ENCODE data around the gene CSK.

The CSK gene

DNA sequence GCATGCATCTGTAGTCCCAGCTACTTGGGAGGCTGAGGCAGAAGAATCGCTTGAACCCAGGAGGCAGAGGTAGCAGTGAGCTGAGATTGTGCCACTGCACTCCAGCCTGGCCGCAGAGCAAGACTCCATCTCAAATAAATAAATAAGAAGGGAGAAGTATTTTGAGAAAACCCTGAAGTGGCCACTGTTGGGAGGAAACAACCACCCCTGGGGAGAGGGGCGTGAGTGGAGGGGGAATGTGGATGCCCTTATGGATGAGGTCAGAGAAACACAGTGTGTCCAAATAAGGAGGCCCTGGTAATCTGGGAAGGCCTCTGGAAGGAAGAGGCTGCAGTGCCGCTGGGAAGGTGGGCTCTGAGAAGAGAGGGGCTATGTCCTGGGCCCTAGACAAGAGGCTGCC lies 40.4 kb downstream of the CSK start:
- DNase-seq: no peak

DNA sequence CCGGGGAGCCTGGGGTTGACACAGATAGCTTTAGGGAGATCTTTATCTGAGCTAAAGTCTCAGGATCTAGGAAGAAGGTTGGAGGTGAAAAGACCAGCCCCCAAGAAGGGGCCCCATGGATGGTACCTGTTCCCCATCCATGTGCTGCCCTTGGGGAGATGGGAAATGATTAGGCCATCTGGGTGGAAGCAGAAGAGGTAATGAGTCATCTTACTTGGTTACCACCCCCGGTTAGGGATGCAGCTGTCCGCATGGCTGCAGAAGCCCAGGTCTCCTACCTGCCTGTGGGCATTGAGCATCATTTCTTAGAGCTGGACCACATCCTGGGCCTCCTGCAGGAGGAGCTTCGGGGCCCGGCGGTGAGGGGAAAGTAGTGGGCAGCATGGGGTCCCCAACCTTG lies 41.4 kb downstream of the CSK start:
- DNase-seq: no peak

DNA sequence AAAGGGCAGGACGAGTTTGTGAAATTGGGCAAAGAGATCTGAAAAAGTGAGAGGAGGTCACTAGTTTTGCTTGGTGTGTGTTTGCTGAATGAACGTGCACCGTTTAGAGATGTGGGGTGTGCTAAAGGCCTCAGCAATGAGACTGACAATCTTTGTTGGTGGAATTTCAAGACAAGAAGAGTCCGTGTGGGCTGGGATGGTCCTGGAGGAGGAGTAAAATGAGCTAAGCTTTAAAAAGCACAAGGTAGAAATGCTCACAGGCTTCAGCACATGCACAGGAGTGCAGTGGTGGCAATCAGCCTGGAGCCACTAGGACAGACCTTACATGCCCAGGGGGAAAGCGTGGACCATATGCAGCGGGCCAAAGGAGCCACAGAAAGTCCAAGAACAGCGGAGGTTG lies 43.1 kb downstream of the CSK start:
- DNase-seq: no peak

DNA sequence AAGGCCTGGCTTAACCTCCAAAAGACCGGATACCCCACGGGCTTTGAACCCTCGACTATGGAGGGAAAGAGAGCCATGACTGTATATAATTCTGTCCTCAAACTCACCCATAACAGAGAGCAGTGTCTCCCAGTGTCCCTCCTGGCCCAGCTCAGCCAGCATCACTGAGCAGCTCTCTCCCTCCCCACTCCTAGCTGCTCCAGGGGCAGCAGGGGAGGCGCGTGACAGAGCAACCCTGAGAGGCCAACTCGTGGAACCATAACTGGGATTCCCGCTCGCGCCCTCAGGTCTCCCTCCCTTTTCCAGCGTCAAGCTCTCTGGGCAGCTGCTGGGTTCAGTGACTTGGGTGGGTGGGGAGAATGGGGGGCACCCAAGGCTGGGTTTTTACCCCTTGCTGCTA lies 44.0 kb downstream of the CSK start:
- DNase-seq: no peak

DNA sequence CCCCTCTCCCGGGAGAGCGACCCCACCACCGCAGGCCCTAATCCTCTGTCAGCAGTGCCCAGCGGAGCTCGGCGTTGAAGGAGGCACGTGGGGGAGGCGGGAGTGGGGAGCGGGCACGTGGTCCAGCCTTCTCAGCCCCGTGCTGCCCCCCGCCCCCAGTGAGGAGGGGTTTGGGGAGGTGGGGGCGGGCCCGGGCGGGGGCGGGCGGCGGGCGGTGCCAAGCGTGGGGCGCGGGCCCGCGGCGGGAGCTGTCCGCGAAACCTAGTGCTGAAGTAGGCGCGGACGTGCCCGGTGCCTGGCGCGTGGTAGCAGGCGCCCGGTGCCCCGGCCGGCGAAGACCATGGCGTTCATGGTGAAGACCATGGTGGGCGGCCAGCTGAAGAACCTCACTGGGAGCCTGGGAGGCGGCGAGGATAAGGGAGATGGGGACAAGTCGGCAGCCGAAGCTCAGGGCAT lies 44.5 kb downstream of the CSK start, which contains the start of gene CPLX3:
CPLX3 (plus strand) TSS at position 264 of the 456 bp plus-strand sequence; CDS start at position 341, 77 bp downstream.
- DNase-seq: peak in 9 of 58 donors; percentile 14 to 32 (median 23)

GRCh38 chr15:74826921-74827320 lies 45.0 kb downstream of the CSK start:
- no peak for DNase-seq

GRCh38 chr15:74827614-74828013 lies 45.7 kb downstream of the CSK start:
- DNase-seq: no peak

DNA sequence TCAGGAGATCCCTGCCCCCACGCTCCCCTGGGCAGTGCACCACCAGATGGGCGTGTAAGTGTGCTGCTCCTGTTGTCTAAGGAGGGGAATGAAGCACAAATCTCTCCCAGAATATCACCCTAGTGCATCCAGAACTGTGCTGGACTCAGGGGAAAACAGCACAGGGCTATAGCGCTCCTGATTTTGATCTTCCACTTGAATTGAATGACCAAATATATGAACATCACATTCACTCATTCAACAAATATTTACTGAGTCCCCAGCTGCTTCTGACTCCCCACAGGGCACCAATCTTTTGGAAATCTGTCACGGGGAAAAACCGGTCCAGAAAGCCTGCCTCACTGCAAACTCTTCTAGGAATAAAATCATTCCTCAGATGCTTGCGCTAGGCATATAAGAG lies 47.0 kb downstream of the CSK start:
- no peak for DNase-seq

- no peak for DNase-seq
These were observed 47.6 kb downstream of the CSK start for GRCh38 chr15:74829486-74829885.

GRCh38 chr15:74829991-74830390 lies 48.1 kb downstream of the CSK start:
- DNase-seq: no peak

GRCh38 chr15:74830868-74831267 lies 49.0 kb downstream of the CSK start:
- DNase-seq: peak in 53 of 58 donors; percentile 6 to 85 (median 60)

DNA sequence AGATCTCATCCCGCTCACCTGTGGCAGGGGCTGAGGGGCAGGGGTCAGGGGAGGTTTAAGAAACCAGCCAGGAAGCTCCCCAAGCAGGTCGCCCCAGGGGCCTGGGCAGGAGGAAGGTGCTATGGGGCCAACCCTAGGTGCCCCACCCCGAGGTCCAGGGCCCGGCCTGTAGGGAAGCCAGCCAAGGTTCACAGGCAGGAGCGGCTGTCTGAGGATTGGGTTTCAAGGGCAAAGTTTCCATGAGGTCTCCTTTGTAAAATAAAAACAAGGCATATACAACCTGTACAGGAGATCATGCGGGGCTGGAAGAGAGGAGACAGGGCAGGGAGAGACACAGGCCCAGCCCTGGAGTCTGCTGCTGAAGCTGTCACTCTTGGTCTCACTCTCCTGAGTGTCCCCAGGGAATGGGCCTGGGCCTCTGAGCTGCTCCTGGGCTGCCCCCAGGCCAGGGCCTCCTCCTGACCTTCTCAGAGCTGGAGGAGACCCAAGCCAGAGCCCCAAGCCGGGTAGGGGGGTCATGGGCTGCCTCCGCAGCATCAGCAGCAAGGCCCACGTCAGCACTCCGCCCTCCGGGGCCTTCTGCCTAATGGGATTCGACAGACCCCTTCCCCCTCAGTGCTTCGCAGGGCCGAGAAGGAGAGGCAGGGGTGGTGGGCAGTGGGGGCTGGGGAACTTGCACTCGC lies 50.1 kb downstream of the CSK start:
- no peak for DNase-seq

- no peak for DNase-seq
These were observed 50.9 kb downstream of the CSK start for GRCh38 chr15:74832826-74833225.

- DNase-seq: peak in 14 of 58 donors; percentile 12 to 46 (median 28)
These were observed 51.7 kb downstream of the CSK start for GRCh38 chr15:74833376-74834107.

- peak in 13 of 58 donors; percentile 9 to 46 (median 22) for DNase-seq
These were observed 53.5 kb downstream of the CSK start for GRCh38 chr15:74835312-74835823.

GRCh38 chr15:74836846-74837245 lies 55.0 kb downstream of the CSK start:
- no peak for DNase-seq

DNA sequence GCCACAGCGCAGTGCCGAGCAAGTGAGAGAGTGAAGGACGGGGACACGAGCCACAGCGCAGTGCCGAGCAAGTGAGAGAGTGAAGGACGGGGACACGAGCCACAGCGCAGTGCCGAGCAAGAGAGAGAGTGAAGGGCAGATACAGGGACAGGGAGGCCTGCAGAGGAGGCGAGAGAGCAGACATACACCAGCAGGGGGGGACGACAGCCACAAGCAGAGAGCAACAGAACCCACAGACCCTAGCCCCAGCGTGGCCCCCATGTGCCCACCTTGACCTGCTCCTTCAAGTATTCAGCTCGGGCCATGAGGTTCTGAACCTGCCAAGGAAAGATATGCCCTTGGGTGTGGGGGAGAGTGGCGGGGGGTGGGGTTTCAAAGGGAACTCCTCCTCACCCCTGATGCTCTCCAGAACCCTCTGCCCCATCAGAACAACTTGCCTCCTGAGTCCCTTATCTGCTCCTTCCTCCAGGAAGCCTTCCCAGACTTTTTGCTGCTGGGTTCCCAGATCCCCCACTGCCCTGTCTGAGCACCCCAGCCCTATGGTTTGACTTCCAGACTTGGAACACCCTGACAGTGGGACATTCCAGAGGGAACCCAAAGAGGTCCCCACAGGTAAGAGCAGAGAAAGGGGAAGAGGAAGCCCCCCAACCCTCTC lies 55.7 kb downstream of the CSK start:
- no peak for DNase-seq

GRCh38 chr15:74838137-74838516 lies 56.2 kb downstream of the CSK start:
- DNase-seq: no peak

DNA sequence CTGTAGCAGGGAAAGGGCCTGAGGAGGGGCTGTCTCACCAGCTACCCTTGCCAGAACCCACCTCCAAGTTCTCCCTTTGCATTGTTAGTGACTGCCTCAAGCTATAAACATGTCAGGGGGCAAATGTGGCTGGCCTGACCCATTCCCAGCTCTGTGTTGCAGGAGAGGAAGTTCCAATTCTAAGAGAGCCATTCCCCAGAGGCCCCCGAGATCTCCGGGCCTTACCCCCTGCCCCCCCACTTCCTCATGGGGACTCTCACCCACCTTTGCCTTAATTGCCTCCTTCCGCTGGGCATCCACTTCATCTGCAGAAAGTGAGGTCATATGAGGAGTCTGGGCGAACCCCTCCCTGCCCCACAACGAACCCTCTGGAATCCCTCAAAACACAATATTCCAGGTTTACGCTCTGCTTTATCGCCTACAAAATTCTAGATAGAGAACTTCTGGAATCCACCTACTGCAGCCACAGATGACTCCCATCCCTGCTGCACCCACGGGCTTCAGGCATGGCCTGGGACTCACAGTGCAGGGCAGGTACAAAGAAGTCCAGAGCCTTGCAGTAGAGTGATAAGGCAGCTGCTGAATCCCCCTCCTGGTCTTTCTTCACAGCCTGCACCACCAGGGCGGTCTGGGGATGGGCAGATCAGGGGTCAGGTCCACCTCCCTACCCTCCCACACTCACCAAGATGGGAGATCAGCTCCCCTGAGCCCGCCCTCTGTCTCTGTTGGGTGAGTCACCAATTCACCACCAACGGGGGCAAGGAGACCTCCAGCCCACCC lies 57.1 kb downstream of the CSK start:
- DNase-seq: no peak

- DNase-seq: no peak
These were observed 57.9 kb downstream of the CSK start for GRCh38 chr15:74839526-74840395.
